HFFc6 (cell line): ENCODE data around the gene HECTD1. TPM values are rescaled to one million over a fixed set of nuclear protein-coding genes. Genes with fewer than 3 reads are reported as not detected.

Source experiments
- DNase-seq: peaks from one replicate; pipeline ENCODE4 v3.0.0-alpha.2; 2018
- H3K27ac Mint-ChIP-seq: 2 replicates; pipeline ENCODE4 v1.8.0; 2020; ENCODE audit warnings: mild to moderate bottlenecking, mixed read lengths
- H3K27me3 Mint-ChIP-seq: 2 replicates; pipeline ENCODE4 v1.8.0; 2021; ENCODE audit warnings: mild to moderate bottlenecking, moderate library complexity, mixed read lengths; ENCODE audit not compliant: insufficient read depth
- H3K36me3 Mint-ChIP-seq: 2 replicates; pipeline ENCODE4 v1.8.0; 2021; ENCODE audit warnings: low read depth, mixed read lengths
- H3K4me1 Mint-ChIP-seq: 2 replicates; pipeline ENCODE4 v1.8.0; 2020; ENCODE audit warnings: low read depth, mixed read lengths
- H3K4me3 Mint-ChIP-seq: 2 replicates; pipeline ENCODE4 v1.8.0; 2020; ENCODE audit warnings: mild to moderate bottlenecking, moderate library complexity, mixed read lengths
- H3K9me3 Mint-ChIP-seq: 2 replicates; pipeline ENCODE4 v1.8.0; 2020; ENCODE audit warnings: mild to moderate bottlenecking, mixed read lengths
- CTCF ChIP-seq: fragments of 200-600 bp; sonication (generic); IDR thresholded peaks from 2 replicates; pipeline ENCODE4 v1.5.0; 2021; ENCODE audit warnings: antibody characterized with exemption, mild to moderate bottlenecking
- total RNA-seq, 6 experiments: library from RNA; stranded (reverse); fragmentation: NEBNext Ultra II Directional; extraction: Animal tissue kit (Norgen Biotek cat#: 25700); gene quantifications; 2 replicates in 1 of 6; 3 replicates in 5 of 6; pipeline ENCODE4 v1.2.3, GENCODE V29; 2021

The HECTD1 gene
- total RNA-seq, 6 experiments from 2014 or later: 125 to 153 (median 145) TPM

- Mint-ChIP-seq H3K4me1 (peaks cover 32% of the 10 kb centered on the region), H3K27me3 (no peaks in the 10 kb centered on the region), H3K9me3 (no peaks in the 10 kb centered on the region), H3K36me3 (peaks cover 23% of the 10 kb centered on the region; the same call in 1 of the 2 replicates), H3K4me3 (no peak overlapping the region), H3K27ac (peak overlapping the region; percentile 81)
- DNase-seq: peak; percentile 73
- no peak for TF ChIP-seq CTCF
Measured at GRCh38 chr14:31159682-31160296, 47.8 kb downstream of the HECTD1 start.

- H3K4me3 Mint-ChIP-seq: no peak overlapping the region
- H3K27ac Mint-ChIP-seq: peak overlapping the region; percentile 8; the same call in 1 of the 2 replicates
- no peak for TF ChIP-seq CTCF
- peaks cover 19% of the 10 kb centered on the region for H3K4me1 Mint-ChIP-seq
- H3K36me3 Mint-ChIP-seq: peaks cover 31% of the 10 kb centered on the region
- H3K27me3 Mint-ChIP-seq: no peaks in the 10 kb centered on the region
- DNase-seq: no peak
- H3K9me3 Mint-ChIP-seq: no peaks in the 10 kb centered on the region
Measured at GRCh38 chr14:31154956-31155355, 52.6 kb downstream of the HECTD1 start.

GRCh38 chr14:31142455-31143087, 65.0 kb downstream of the HECTD1 start:
- Mint-ChIP-seq H3K27ac (no peak overlapping the region), H3K4me3 (no peak overlapping the region), H3K9me3 (no peaks in the 10 kb centered on the region), H3K27me3 (peaks cover 2% of the 10 kb centered on the region), H3K4me1 (peaks cover under 1% of the 10 kb centered on the region; the same call in 1 of the 2 replicates), H3K36me3 (peaks cover 9% of the 10 kb centered on the region)
- no peak for TF ChIP-seq CTCF
- DNase-seq: no peak

GRCh38 chr14:31139301-31139847, 68.2 kb downstream of the HECTD1 start:
- no peak for DNase-seq
- Mint-ChIP-seq H3K9me3 (no peaks in the 10 kb centered on the region), H3K36me3 (peaks cover 7% of the 10 kb centered on the region), H3K4me3 (no peak overlapping the region), H3K27ac (no peak overlapping the region), H3K27me3 (peaks cover 2% of the 10 kb centered on the region), H3K4me1 (peaks cover 5% of the 10 kb centered on the region; the same call in 1 of the 2 replicates)
- TF ChIP-seq CTCF: no peak

- no peak overlapping the region for H3K27ac Mint-ChIP-seq
- no peak overlapping the region for H3K4me3 Mint-ChIP-seq
- H3K27me3 Mint-ChIP-seq: peaks cover 2% of the 10 kb centered on the region
- peaks cover 5% of the 10 kb centered on the region; the same call in 1 of the 2 replicates for H3K36me3 Mint-ChIP-seq
- peaks cover 5% of the 10 kb centered on the region; the same call in 1 of the 2 replicates for H3K4me1 Mint-ChIP-seq
- H3K9me3 Mint-ChIP-seq: no peaks in the 10 kb centered on the region
- TF ChIP-seq CTCF: no peak
- no peak for DNase-seq
Measured at GRCh38 chr14:31138301-31138700, 69.3 kb downstream of the HECTD1 start.
